ENCODE results near the gene BACH1.

The BACH1 gene

GRCh38 chr21:29300807-29301138 lies 2.1 kb downstream of the BACH1 start:
- ATAC-seq (ENCODE audit: low read depth) (no peak), DNase-seq (ENCODE audit: low spot score) (no peak)
- TF ChIP-seq, protein P1, sequence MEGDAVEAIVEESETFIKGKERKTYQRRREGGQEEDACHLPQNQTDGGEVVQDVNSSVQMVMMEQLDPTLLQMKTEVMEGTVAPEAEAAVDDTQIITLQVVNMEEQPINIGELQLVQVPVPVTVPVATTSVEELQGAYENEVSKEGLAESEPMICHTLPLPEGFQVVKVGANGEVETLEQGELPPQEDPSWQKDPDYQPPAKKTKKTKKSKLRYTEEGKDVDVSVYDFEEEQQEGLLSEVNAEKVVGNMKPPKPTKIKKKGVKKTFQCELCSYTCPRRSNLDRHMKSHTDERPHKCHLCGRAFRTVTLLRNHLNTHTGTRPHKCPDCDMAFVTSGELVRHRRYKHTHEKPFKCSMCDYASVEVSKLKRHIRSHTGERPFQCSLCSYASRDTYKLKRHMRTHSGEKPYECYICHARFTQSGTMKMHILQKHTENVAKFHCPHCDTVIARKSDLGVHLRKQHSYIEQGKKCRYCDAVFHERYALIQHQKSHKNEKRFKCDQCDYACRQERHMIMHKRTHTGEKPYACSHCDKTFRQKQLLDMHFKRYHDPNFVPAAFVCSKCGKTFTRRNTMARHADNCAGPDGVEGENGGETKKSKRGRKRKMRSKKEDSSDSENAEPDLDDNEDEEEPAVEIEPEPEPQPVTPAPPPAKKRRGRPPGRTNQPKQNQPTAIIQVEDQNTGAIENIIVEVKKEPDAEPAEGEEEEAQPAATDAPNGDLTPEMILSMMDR (IDR thresholded peaks at IDR 0.05; ENCODE audit: poor library complexity, severe bottlenecking) = no peak
- no peaks in the 10 kb centered on the region for H3K9me3 ChIP-seq (ENCODE audit: severe bottlenecking)
- H3K36me3 ChIP-seq (ENCODE audit: low read depth) = peaks cover 18% of the 10 kb centered on the region
- peak overlapping the region; percentile 88 for H3K27ac ChIP-seq (ENCODE audit: poor library complexity, severe bottlenecking)
- H3K4me3 ChIP-seq (ENCODE audit: severe bottlenecking) = peak overlapping the region; percentile 68
- H3K4me1 ChIP-seq (ENCODE audit: insufficient read depth, poor library complexity, severe bottlenecking) = peaks cover 42% of the 10 kb centered on the region
- no peaks in the 10 kb centered on the region for H3K27me3 ChIP-seq (ENCODE audit: insufficient read depth, poor library complexity, severe bottlenecking)

- Histone ChIP-seq H3K27me3 (ENCODE audit: insufficient read depth, poor library complexity, severe bottlenecking) (no peaks in the 10 kb centered on the region), H3K27ac (ENCODE audit: poor library complexity, severe bottlenecking) (peak overlapping the region; percentile 88), H3K4me1 (ENCODE audit: insufficient read depth, poor library complexity, severe bottlenecking) (peaks cover 41% of the 10 kb centered on the region), H3K9me3 (ENCODE audit: severe bottlenecking) (no peaks in the 10 kb centered on the region), H3K36me3 (ENCODE audit: low read depth) (peaks cover 27% of the 10 kb centered on the region), H3K4me3 (ENCODE audit: severe bottlenecking) (peak overlapping the region; percentile 68)
- TF ChIP-seq, protein P1 (IDR thresholded peaks at IDR 0.05; ENCODE audit: poor library complexity, severe bottlenecking) = no peak
- no peak for ATAC-seq (ENCODE audit: low read depth)
- no peak for DNase-seq (ENCODE audit: low spot score)
Measured at GRCh38 chr21:29301691-29302090, 3.0 kb downstream of the BACH1 start.

DNA sequence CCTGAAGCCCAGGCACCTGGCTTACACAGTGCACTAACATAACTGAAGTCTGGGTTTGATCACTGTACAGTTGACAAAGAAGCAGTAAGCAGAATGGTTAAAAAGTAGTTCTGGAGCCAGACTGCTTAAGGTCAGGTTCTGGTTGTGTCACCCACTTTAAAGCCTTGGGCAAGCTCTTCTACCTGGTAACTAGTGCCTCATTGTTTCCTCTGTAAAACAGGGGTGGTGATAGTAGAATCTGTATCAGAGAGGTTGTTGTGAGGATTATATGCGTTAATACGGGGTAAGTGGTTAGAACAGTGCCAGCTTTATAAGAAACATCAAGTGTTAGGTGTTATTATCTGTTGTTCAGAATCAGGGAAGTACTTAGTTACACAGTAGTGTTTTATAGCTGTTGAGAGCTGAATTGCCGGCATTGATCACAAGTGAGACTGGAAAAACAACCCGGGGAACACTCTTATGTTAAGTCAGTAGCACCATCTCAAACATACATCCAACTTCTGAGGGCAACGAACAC lies 3.7 kb downstream of the BACH1 start:
- Histone ChIP-seq H3K4me3 (ENCODE audit: severe bottlenecking) (peak overlapping the region; percentile 68), H3K4me1 (ENCODE audit: insufficient read depth, poor library complexity, severe bottlenecking) (peaks cover 47% of the 10 kb centered on the region)

GRCh38 chr21:29303288-29303687 lies 4.6 kb downstream of the BACH1 start:
- H3K27ac ChIP-seq (ENCODE audit: poor library complexity, severe bottlenecking) = peak overlapping the region; percentile 88
- ATAC-seq (ENCODE audit: low read depth) (no peak), DNase-seq (ENCODE audit: low spot score) (no peak)
- no peaks in the 10 kb centered on the region for H3K9me3 ChIP-seq (ENCODE audit: severe bottlenecking)
- H3K36me3 ChIP-seq (ENCODE audit: low read depth) = peaks cover 43% of the 10 kb centered on the region
- H3K27me3 ChIP-seq (ENCODE audit: insufficient read depth, poor library complexity, severe bottlenecking) = no peaks in the 10 kb centered on the region
- H3K4me3 ChIP-seq (ENCODE audit: severe bottlenecking) = no peak overlapping the region
- peaks cover 50% of the 10 kb centered on the region for H3K4me1 ChIP-seq (ENCODE audit: insufficient read depth, poor library complexity, severe bottlenecking)
- TF ChIP-seq, protein P1 (IDR thresholded peaks at IDR 0.05; ENCODE audit: poor library complexity, severe bottlenecking) = no peak

More for the DNA sequence above, 3.7 kb downstream of the BACH1 start:
- DNase-seq (ENCODE audit: low spot score) = no peak
- no peaks in the 10 kb centered on the region for H3K9me3 ChIP-seq (ENCODE audit: severe bottlenecking)
- TF ChIP-seq, protein P1 (IDR thresholded peaks at IDR 0.05; ENCODE audit: poor library complexity, severe bottlenecking) = no peak
- H3K36me3 ChIP-seq (ENCODE audit: low read depth) = peaks cover 34% of the 10 kb centered on the region
- peak; percentile 7 for ATAC-seq (ENCODE audit: low read depth)
- H3K27ac ChIP-seq (ENCODE audit: poor library complexity, severe bottlenecking) = peak overlapping the region; percentile 88
- no peaks in the 10 kb centered on the region for H3K27me3 ChIP-seq (ENCODE audit: insufficient read depth, poor library complexity, severe bottlenecking)

DNA sequence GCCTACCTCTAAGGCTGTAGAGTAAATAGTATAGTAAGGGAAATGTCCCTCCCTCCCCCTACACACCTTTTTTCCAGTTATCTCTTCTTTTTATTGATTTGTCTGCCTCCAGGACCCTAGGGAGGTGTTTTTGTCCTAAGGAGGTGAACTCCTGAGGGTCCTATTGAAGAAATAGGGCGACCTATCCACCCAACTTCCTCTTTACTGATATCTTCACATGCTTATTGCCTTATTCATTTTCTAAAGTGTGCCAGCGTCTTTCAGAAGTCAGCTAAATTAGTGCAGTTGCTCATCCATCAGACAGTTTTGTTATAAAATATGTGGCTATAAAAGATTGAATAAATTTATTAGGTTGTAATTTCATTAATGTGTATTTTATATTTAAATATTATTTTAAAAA lies 5.9 kb downstream of the BACH1 start:
- TF ChIP-seq, protein P1 (IDR thresholded peaks at IDR 0.05; ENCODE audit: poor library complexity, severe bottlenecking) = no peak
- H3K9me3 ChIP-seq (ENCODE audit: severe bottlenecking) = no peaks in the 10 kb centered on the region
- ATAC-seq (ENCODE audit: low read depth) (no peak), DNase-seq (ENCODE audit: low spot score) (no peak)
- H3K4me1 ChIP-seq (ENCODE audit: insufficient read depth, poor library complexity, severe bottlenecking) = peaks cover 57% of the 10 kb centered on the region
- no peaks in the 10 kb centered on the region for H3K27me3 ChIP-seq (ENCODE audit: insufficient read depth, poor library complexity, severe bottlenecking)
- H3K36me3 ChIP-seq (ENCODE audit: low read depth) = peaks cover 41% of the 10 kb centered on the region
- H3K27ac ChIP-seq (ENCODE audit: poor library complexity, severe bottlenecking) = peak overlapping the region; percentile 88
- no peak overlapping the region for H3K4me3 ChIP-seq (ENCODE audit: severe bottlenecking)

Data from RWPE2 (cell line).